NT2/D1 (cell line): ENCODE data around the gene AMPD3.

Experiments
- SUZ12 ChIP-seq: IDR thresholded peaks from 2 replicates; pipeline ENCODE4 v1.6.1; 2011; ENCODE audit not compliant: insufficient read length, insufficient read depth; ENCODE audit errors: extremely low read depth
- YY1 ChIP-seq: IDR thresholded peaks from 2 replicates; pipeline ENCODE4 v1.6.1; 2011; ENCODE audit not compliant: insufficient read length, insufficient read depth
- ZNF274 ChIP-seq: IDR thresholded peaks from 2 replicates; pipeline ENCODE4 v1.6.1; 2011; ENCODE audit warnings: mild to moderate bottlenecking, low read depth, low read length

DNA sequence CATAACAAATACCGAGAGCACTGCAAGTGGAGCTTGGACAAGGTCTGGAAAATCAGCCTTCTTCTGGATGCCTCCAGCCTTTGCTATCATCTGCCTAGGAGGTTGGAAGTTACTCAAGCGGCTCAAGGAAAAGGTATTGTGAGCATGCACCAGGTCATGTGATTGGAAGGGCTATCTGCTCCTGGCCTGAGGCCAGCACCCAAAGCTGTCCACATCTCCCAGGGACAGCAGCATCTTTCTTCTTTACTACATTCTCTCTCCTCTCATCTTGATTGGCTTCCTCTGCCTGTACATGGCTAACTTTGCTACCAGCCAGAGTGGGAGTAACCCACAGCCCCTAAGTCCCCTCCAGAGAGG, 44.2 kb upstream of the AMPD3 start:
- TF ChIP-seq SUZ12 (no peak), ZNF274 (no peak), YY1 (no peak)
